Esophagus squamous epithelium (tissue), 5 donors: ENCODE data around the gene EIF2B5. TPM values are rescaled to one million over a fixed set of nuclear protein-coding genes. Genes with fewer than 3 reads are reported as not detected.

Experiments used
- DNase-seq: peaks from one replicate; lab custom pipeline; 2025; lab: John Stamatoyannopoulos, UW
- H3K27ac ChIP-seq, 4 donors: fragments of 200-600 bp; sonication (generic); one replicate each; pipeline ENCODE4 v1.5.1; 2016 to 2019; ENCODE audit warnings: mild to moderate bottlenecking in 1 of 4
- H3K27me3 ChIP-seq, 4 donors: fragments of 200-600 bp; sonication (generic); 1 replicate in 3 of 4; 2 replicates in 1 of 4; pipeline versions ENCODE4 v1.5.1 to v1.6.0; 2017 to 2021; ENCODE audit warnings: antibody characterized with exemption in 1 of 4
- H3K36me3 ChIP-seq, 3 donors: fragments of 200-600 bp; sonication (generic); one replicate each; pipeline ENCODE4 v1.5.1; 2016 to 2019
- H3K4me1 ChIP-seq, 3 donors: fragments of 200-600 bp; sonication (generic); one replicate each; pipeline ENCODE4 v1.5.1; 2017 to 2019
- H3K4me3 ChIP-seq, 4 donors: fragments of 200-600 bp; sonication (generic); 1 replicate in 3 of 4; 2 replicates in 1 of 4; pipeline ENCODE4 v1.5.1; 2016 to 2019; ENCODE audit warnings: mild to moderate bottlenecking in 2 of 4, moderate library complexity in 1 of 4
- H3K9me3 ChIP-seq, 3 donors: fragments of 200-600 bp; sonication (generic); one replicate each; pipeline ENCODE4 v1.5.1; 2016 to 2019
- POLR2A ChIP-seq, 4 donors: fragments of 450-650 bp; IDR thresholded peaks; one replicate each; pipeline ENCODE4 v1.6.1; 2017; ENCODE audit warnings: antibody characterized with exemption in 4 of 4, mild to moderate bottlenecking in 4 of 4, moderate library complexity in 3 of 4
- WGBS, 2 donors: methylation state at CpG; one replicate each; pipeline ENCODE4 v1.1.5; 2018; 5-methylcytosine and 5-hydroxymethylcytosine counted together
- intact Hi-C: fragments of 100-400 bp; cut with DNase I; formaldehyde crosslinking; loops from one replicate; pipeline ENCODE4 v1.15.0; 2022
- total RNA-seq, 4 donors: library from RNA; depleted of rRNA; stranded (reverse); fragments of >200 nt; gene quantifications; one replicate each; pipeline ENCODE4 v1.1.0, GENCODE V29; 2016
- TF ChIP-seq, protein P1 (sequence below), 6 experiments: fragments of 450-650 bp in 4 of 6; fragments of 200-600 bp in 2 of 6; sonication (generic) in 2 of 6; IDR thresholded peaks; one replicate each; pipeline ENCODE4 v1.5.1; 2016 to 2019; ENCODE audit warnings: antibody characterized with exemption in 6 of 6, mild to moderate bottlenecking in 4 of 6, moderate library complexity in 4 of 6
- donor health status: DM: yes; HTN: yes; CAD: no.

EIF2B5 gene
- total RNA-seq, 4 donors from 2014 or later = 27.2 to 51.5 (median 42.1) TPM

DNA sequence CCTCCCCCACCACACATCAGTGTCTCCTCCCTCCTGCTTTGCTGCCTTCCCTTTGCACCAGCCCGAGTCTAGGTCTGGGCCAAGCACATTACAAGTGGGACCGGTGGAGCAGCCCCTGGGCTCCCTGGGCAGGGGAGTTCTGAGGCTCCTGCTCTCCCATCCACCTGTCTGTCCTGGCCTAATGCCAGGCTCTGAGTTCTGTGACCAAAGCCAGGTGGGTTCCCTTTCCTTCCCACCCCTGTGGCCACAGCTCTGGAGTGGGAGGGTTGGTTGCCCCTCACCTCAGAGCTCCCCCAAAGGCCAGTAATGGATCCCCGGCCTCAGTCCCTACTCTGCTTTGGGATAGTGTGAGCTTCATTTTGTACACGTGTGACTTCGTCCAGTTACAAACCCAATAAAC is 48.5 kb downstream of the EIF2B5 start:
- DNase-seq = no peak
- no peaks in the 10 kb centered on the region for H3K27me3 ChIP-seq
- no peak for TF ChIP-seq POLR2A (IDR thresholded peaks at IDR 0.05)
- TF ChIP-seq, protein P1, sequence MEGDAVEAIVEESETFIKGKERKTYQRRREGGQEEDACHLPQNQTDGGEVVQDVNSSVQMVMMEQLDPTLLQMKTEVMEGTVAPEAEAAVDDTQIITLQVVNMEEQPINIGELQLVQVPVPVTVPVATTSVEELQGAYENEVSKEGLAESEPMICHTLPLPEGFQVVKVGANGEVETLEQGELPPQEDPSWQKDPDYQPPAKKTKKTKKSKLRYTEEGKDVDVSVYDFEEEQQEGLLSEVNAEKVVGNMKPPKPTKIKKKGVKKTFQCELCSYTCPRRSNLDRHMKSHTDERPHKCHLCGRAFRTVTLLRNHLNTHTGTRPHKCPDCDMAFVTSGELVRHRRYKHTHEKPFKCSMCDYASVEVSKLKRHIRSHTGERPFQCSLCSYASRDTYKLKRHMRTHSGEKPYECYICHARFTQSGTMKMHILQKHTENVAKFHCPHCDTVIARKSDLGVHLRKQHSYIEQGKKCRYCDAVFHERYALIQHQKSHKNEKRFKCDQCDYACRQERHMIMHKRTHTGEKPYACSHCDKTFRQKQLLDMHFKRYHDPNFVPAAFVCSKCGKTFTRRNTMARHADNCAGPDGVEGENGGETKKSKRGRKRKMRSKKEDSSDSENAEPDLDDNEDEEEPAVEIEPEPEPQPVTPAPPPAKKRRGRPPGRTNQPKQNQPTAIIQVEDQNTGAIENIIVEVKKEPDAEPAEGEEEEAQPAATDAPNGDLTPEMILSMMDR (IDR thresholded peaks at IDR 0.05) = no peak
- 71 to 94% methylated on average over 3 to 5 of the region's 5 CpGs for WGBS, 2 donors
- H3K4me3 ChIP-seq = no peak overlapping the region
- no peaks in the 10 kb centered on the region for H3K9me3 ChIP-seq
- peaks cover 52 to 76% (median 63%) of the 10 kb centered on the region in 3 donors for H3K36me3 ChIP-seq
- peaks cover 19 to 38% (median 21%) of the 10 kb centered on the region in 3 donors for H3K4me1 ChIP-seq
- no peak overlapping the region for H3K27ac ChIP-seq
- intact Hi-C loops = no loop called here

GRCh38 chr3:184184546-184185230 is 49.5 kb downstream of the EIF2B5 start:
- Histone ChIP-seq H3K36me3 (peaks cover 42 to 76% (median 61%) of the 10 kb centered on the region in 3 donors), H3K4me3 (no peak overlapping the region), H3K27me3 (no peaks in the 10 kb centered on the region), H3K4me1 (peaks cover 16 to 38% (median 21%) of the 10 kb centered on the region in 3 donors), H3K9me3 (no peaks in the 10 kb centered on the region), H3K27ac (peak overlapping the region in 2 of 4 donors; percentile 91 to 93)
- no peak for TF ChIP-seq POLR2A (IDR thresholded peaks at IDR 0.05)
- TF ChIP-seq, protein P1 (IDR thresholded peaks at IDR 0.05) = no peak
- no peak for DNase-seq
- intact Hi-C loops = no loop called here
- 90 to 98% methylated on average over 6 to 13 of the region's 18 CpGs for WGBS, 2 donors

- Histone ChIP-seq H3K4me1 (peaks cover 16 to 38% (median 21%) of the 10 kb centered on the region in 3 donors), H3K27me3 (no peaks in the 10 kb centered on the region), H3K27ac (peak overlapping the region; percentile 80 to 93 (median 91)), H3K36me3 (peaks cover 33 to 76% (median 59%) of the 10 kb centered on the region in 3 donors), H3K9me3 (no peaks in the 10 kb centered on the region), H3K4me3 (peak overlapping the region; percentile 49 to 97 (median 90))
- intact Hi-C loops = no loop called here
- TF ChIP-seq POLR2A (IDR thresholded peaks at IDR 0.05) = peak in 1 of 4 donors; percentile 29
- TF ChIP-seq, protein P1 (IDR thresholded peaks at IDR 0.05) = peak in 1 of 6 experiments; percentile 34
- WGBS, 2 donors = 4 to 6% methylated on average over 14 to 23 of the region's 55 CpGs
- DNase-seq = peak; percentile 96
These were observed 50.5 kb downstream of the EIF2B5 start for GRCh38 chr3:184185461-184186183.

- peak in 2 of 4 donors; percentile 73 to 80 for TF ChIP-seq POLR2A (IDR thresholded peaks at IDR 0.05)
- TF ChIP-seq, protein P1 (IDR thresholded peaks at IDR 0.05) = no peak
- H3K27ac ChIP-seq = peak within 1 kb of the TSS; percentile 80 to 93 (median 91)
- H3K4me1 ChIP-seq = peaks cover 16 to 38% (median 21%) of the 10 kb centered on the region in 3 donors
- H3K36me3 ChIP-seq = peaks cover 35 to 76% (median 59%) of the 10 kb centered on the region in 3 donors
- intact Hi-C loops = no loop called here
- 0% methylated on average over 10 to 29 of the region's 45 CpGs for WGBS, 2 donors
- DNase-seq = no peak
- no peaks in the 10 kb centered on the region for H3K9me3 ChIP-seq
- H3K27me3 ChIP-seq = no peaks in the 10 kb centered on the region
- H3K4me3 ChIP-seq = peak within 1 kb of the TSS; percentile 49 to 97 (median 90)
These were observed 51.2 kb downstream of the EIF2B5 start, which contains the start of gene ABCF3 for GRCh38 chr3:184186184-184186901. ABCF3 (plus strand) TSS chr3:184186199; CDS start chr3:184186208, 9 bp downstream.
